22Rv1 (cell line): ENCODE measurements around the gene LRRC32.
"Not testable (repeated sequence)": the region's sequence is repeated elsewhere in the genome, so short reads cannot be mapped to it uniquely, and the experiment has no call there.

Experiments used
- H3K27ac ChIP-seq: fragments of 450-650 bp; 2 replicates; pipeline ENCODE4 v1.5.1; 2017
- ZFX ChIP-seq: fragments of 450-650 bp; IDR thresholded peaks from 2 replicates; pipeline ENCODE4 v1.6.1; 2017; ENCODE audit warnings: antibody characterized with exemption, borderline replicate concordance
- TF ChIP-seq, protein P1 (sequence below): fragments of 450-650 bp; IDR thresholded peaks from 2 replicates; pipeline ENCODE4 v1.5.1; 2017; ENCODE audit warnings: mild to moderate bottlenecking

LRRC32 gene

DNA sequence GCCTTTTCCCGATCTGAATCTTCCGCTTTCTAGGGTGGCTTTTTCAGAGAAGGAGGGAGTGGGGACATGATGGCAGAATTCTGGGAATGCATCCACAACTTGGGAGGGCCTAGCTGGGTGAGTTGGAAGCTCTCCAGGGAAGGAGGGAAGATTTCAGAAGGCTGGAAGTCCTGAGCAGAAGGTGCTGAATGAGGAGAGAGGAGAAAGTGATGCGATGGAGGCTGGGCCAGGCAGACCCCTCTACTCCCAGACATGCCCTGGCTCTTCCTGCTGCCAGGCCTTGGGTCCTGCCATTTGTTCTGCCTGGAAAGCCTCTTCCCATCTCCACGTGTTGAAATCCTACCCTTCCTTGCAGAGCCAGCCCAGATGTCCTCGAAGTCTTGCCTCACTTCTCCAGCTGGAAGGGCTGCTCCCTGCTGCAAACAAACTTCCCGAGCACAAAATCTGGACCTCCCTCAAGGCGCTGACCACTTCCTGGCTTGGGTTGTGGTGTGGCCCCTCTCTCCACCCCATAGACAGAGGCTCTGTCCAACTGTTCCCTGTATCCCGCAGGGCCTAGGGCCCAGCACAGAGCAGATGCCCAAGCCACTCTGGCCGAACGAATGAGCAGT lies 16.8 kb downstream of the LRRC32 start:
- no peak overlapping the region for H3K27ac ChIP-seq
- TF ChIP-seq, protein P1, sequence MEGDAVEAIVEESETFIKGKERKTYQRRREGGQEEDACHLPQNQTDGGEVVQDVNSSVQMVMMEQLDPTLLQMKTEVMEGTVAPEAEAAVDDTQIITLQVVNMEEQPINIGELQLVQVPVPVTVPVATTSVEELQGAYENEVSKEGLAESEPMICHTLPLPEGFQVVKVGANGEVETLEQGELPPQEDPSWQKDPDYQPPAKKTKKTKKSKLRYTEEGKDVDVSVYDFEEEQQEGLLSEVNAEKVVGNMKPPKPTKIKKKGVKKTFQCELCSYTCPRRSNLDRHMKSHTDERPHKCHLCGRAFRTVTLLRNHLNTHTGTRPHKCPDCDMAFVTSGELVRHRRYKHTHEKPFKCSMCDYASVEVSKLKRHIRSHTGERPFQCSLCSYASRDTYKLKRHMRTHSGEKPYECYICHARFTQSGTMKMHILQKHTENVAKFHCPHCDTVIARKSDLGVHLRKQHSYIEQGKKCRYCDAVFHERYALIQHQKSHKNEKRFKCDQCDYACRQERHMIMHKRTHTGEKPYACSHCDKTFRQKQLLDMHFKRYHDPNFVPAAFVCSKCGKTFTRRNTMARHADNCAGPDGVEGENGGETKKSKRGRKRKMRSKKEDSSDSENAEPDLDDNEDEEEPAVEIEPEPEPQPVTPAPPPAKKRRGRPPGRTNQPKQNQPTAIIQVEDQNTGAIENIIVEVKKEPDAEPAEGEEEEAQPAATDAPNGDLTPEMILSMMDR, result no peak

DNA sequence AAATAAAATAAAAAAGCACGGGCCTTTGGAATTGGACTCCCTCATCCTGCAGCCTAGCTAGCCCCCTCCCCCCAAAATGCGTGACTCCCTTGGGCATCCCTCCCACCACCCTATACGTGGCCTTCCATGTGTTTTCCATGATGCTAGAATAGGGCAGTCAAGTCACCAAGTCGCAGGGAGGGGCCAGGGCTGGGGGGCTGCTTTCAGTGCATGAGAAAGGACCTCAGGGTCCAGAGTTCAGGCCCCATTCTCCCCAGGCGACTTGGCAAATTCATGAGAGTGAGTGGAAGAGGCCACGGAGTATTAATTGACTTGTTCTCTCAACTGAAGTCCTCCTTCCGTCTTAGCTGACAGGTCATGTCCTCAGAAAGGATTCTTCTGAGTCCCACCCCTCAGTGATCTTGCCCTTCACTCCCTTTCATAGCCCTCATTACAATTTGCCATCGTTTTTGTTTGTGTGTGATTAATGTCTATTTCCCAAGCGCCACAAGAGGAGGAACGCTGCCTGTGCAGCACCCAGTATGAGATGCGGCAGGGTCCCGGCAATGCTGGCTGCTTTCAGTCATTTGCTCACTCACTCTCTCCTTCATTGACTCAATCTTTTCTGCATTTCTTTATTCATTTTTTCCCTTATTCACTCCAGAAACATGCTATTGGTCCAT lies 17.4 kb downstream of the LRRC32 start:
- TF ChIP-seq, protein P1, result no peak
- TF ChIP-seq ZFX, result no peak
- H3K27ac ChIP-seq, result no peak overlapping the region

DNA sequence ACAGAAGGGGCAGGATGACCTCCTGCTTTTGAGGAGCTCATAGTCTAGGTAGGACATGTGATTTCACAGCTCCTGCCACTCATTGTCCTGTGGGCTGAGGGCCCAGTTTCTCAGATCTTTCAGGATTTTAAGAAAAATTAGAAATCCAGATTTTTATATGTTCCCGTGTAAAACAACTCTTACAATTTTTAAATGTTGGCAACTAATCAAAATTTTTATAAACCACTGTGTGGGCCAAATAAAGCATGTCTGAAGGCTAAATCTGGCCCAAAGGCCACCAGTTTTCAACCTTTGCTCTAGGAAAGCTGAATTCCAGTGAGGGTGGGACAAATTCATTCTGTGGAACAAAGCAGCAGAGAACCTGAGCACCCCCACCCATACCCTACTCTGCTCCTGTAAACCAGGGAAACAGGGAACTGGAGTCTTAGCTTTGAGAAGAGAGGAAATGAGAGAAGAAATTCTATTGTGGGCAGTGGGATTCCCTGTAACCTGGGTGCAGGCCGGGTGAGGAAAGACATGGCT lies 20.6 kb downstream of the LRRC32 start:
- TF ChIP-seq, protein P1, result no peak
- no peak for TF ChIP-seq ZFX
- H3K27ac ChIP-seq, result no peak overlapping the region

DNA sequence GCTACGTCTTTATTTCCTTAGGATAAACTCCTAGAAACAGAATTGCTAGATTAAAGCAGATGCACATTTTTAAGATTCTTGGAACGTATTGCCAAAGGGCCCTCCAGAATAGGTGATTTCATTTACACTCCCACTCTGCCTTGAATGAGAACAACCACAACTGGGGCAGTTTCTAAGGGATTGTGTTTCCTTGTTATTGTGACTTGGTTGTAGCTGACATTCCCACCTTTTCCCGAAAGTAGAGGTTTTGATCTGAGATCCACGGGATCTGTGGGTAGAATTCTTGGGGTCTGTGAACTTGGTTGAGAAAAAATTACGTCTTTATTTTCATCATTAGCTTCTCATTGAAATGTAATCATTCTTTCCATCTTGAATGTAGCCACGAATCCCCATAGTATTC lies 21.5 kb downstream of the LRRC32 start:
- no peak overlapping the region for H3K27ac ChIP-seq
- TF ChIP-seq, protein P1, result no peak
- no peak for TF ChIP-seq ZFX

DNA sequence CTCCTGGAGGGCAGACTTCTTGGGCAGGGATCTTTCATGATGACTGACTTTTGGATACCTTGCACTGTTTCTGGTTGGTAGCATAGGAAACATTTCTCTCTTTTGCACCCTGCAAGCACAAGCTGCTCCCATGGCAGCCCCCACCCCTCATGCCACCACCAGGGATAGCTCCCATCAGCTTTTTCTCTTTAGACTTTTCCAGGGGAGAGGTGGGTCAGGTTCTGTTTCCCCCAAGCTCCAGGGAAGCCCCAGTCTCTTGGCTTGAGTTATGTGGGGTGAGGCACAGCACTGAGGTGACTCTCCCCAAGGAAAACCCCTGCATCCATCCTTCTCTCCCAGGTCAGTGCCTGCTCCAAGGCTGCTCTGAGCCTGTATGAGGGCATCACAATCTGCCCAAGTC lies 22.5 kb downstream of the LRRC32 start:
- no peak overlapping the region for H3K27ac ChIP-seq
- TF ChIP-seq, protein P1, result no peak
- no peak for TF ChIP-seq ZFX

DNA sequence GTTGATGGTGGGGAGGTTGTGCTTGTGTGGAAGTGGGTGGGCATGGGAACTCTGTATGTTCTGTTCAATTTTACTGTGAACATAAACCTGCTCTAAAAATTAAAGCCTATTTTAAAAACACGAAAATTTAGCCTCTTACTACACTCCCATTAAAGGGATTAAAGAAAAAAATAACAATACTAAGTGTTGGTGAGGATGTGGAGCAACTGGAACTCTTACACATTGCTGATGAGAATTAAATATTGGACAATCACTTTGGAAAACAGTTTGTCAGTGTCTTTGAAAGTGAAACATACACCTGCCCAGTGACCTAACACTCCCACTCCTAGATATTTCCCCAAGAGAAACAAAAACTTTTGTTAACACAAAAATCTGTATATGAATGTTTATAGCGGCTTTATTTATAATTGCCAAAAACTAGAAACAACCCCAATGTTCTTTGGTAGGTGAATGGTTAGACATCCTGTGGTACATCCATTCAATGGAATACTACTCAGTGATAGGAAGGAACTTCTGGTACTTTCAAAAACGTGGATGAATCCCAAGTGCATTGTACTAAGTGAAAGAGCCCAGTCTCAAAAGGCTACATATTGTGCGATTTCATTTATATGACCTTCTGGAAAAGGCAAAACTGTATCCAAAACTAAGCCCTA lies 23.5 kb downstream of the LRRC32 start:
- TF ChIP-seq ZFX, result no peak
- TF ChIP-seq, protein P1, result no peak

DNA sequence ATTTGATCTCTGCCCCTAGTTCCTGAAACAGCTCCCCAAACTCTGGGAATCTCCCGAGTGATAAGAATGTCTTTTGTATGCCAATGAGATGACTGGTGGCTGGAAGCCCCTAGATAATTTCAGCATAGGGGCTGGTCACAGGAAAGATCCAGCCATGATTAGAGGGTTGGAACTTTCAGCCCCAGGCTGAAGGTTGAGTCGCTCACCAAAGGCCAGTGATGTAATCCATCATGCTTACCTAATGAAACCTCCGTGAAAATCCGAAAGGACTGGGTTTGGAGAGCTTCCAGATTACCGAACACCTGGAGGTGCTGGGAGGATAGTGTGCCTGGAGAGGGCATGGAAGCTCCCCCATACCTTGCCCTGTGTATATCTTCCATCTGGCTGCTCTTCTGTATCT lies 26.0 kb downstream of the LRRC32 start:
- no peak overlapping the region for H3K27ac ChIP-seq
- TF ChIP-seq, protein P1, result no peak
- no peak for TF ChIP-seq ZFX

More for the DNA sequence above, 23.5 kb downstream of the LRRC32 start:
- no peak overlapping the region for H3K27ac ChIP-seq

DNA sequence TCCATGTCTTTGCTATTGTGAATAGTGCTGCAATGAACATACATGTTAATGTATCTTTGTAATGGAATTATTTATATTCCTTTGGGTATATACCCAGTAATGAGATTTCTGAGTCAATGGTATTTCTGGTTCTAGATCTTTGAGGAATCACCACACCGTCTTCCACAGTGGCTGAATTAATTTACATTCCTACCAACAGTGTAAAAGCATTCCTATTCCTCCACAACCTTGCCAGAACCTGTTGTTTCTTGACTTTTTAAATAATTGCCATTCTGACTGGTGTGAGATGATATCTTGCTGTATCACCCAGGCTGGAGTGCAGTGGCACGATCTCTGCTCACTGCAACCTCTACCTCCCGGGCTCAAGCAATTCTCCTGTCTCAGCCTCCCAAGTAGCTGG lies 26.8 kb downstream of the LRRC32 start:
- H3K27ac ChIP-seq, result not testable (repeated sequence)
